NCI-H2107 treated with DMSO at 0.1 percent for 48 hours (cell line): ENCODE measurements around the gene CD22.
"Not testable (repeated sequence)": the region's sequence is repeated elsewhere in the genome, so short reads cannot be mapped to it uniquely, and the experiment has no call there.

ENCODE experiments used
- DNase-seq: peaks from one replicate; lab custom pipeline; 2025; ENCODE audit not compliant: unreplicated experiment; lab: John Stamatoyannopoulos, UW

The CD22 gene

DNA sequence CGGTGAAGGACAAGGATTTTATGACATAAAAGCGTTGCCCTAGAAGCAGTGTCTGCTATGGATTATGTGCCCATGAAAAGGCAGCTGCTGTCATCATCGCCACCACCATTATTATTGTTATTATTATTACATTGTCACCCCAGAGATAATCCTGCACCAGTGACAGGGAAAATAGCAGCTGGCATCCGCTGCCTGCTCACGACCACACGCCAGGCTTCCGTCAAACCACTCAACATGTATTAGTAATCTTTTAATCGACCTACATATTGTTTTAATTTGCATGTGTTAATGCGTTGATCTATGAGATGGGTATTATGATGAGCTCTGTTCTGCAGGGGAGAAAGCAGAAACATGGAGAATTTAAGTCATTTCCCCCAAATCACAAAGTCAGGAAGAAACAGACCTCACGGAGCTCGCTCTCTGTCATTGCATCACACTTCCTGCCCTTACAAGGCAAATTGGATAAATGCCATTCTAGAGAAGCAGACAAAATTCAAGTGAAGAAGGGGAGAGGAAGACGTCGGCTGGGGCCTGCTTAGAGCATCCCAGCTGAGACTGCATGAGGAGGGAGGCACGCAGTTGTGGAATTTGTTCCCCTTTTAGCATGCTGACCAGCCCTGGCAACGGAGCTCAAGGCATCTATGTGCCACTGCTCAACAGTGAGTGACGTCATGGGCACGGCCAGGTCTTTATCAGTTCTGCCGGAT lies 29.0 kb downstream of the CD22 start, which contains the start of gene FFAR3:
Gene FFAR3, plus strand, starts transcription at position 594 of the 707 bp plus-strand sequence. CDS start 431 bp downstream, outside the sequence.
- no peak for DNase-seq

DNA sequence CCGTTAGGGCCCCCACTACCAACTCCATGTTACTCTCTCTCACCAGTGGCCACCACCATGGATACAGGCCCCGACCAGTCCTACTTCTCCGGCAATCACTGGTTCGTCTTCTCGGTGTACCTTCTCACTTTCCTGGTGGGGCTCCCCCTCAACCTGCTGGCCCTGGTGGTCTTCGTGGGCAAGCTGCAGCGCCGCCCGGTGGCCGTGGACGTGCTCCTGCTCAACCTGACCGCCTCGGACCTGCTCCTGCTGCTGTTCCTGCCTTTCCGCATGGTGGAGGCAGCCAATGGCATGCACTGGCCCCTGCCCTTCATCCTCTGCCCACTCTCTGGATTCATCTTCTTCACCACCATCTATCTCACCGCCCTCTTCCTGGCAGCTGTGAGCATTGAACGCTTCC lies 29.8 kb downstream of the CD22 start:
- not testable (repeated sequence) for DNase-seq

DNA sequence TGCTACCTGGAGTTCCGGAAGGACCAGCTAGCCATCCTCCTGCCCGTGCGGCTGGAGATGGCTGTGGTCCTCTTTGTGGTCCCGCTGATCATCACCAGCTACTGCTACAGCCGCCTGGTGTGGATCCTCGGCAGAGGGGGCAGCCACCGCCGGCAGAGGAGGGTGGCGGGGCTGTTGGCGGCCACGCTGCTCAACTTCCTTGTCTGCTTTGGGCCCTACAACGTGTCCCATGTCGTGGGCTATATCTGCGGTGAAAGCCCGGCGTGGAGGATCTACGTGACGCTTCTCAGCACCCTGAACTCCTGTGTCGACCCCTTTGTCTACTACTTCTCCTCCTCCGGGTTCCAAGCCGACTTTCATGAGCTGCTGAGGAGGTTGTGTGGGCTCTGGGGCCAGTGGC lies 30.4 kb downstream of the CD22 start:
- not testable (repeated sequence) for DNase-seq

DNA sequence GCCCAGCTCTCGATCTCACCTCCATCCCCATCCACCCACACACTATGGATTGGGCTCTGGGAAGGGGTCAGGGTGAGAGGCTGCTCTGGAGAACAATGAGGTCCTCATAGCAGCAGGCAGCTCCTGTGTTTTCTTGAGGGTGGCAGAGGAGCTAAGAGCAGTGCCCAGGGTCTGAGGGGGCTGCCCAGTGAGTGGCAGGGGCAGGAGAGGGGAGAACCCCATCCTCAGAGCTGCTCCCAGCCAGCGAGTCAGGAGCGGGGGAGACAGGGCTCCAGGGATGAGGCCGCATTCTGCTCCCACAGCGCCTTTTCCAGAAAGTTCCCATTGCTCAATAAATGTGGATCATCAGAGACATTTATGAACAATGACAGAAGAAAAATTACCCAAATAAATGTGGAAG lies 31.1 kb downstream of the CD22 start:
- DNase-seq: not testable (repeated sequence)

DNA sequence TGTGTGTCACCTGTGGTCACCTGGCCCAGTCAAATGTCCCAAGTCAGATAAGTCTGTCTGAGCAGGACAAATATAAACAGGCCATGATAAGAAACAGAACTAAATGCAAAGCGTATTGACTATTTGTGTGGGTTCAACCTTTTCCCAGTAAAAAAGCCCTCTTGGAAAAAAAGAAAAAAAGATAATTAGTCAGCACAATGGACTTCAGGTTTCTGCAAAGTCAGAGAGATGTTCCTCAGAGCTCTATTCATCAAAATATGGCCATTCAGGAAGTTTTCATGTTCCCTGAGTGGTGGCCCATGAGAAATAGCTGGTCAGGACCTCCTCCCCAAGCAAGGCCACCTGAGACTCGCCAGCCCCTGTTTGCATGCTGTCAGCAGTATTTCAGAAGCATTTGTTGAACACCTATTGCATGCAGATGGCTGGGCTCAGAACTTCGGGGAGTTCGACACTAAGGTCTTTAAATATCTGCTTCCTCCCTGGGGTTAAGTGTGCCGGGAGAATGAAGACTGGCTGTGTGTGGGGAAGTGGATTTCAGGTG lies 32.0 kb downstream of the CD22 start:
- DNase-seq: no peak

DNA sequence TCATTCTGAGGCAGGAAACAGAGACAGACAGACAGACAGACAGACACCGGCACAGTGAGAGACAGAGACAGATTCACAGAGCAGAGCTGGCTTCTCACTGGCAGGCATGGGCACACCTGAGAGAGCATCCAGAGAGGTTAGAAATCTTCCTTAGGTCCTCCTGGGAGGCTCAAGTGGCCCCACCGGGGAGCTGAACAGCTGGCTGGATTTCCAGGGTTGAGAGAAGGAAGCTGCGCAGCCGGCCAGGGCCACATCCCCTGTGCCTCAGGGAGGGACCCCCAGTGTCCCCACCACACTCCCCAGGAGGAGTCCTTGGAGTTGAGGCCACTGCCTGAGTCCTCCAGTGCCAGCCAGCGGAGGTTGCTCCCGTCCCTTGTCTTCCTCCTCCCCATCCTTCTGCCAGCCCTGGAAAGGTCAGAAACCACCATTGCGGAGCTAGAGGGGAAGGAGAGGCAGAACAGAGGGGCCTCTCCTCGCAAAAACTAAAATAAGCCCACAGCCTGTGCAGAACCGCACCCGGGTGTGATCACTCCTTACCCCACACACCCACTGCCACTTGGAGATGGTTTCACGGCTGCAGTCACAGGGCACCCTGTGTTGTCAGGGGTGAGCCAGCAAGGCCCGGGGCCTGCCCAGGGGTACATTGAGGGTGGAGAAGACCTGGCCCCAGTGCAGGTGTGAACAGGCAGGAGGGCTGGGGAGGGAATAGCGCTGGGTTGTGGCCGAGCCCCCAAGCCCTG lies 33.4 kb downstream of the CD22 start:
- DNase-seq: no peak

DNA sequence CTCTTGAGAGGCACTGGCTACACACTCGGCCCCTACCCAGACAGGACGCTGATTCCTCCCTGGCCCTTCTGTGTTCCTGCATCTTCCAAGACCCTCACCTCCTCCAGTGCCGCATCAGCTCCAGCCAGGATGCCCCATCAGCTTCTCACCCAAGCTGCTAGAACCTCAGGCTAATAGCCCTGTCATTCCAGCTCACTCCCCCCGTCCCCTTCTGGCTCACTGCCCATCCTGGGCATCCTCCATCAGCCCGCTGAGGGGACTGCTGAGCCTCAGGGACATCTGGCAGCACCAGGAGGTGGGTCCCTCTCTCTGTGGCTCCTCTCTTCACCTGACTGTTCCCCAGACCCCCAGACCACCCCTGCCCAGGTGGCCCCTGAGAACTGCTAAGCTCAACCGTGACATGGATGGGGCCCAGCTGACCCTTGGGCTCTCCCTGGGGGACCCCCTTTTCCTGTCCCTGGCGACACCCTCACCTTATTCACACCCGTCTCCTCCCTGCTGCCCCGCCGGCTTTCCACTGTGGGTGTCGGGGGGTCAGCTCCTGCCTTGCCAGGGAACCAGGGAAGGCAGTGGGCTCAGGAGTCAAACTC lies 34.1 kb downstream of the CD22 start:
- DNase-seq: no peak

DNA sequence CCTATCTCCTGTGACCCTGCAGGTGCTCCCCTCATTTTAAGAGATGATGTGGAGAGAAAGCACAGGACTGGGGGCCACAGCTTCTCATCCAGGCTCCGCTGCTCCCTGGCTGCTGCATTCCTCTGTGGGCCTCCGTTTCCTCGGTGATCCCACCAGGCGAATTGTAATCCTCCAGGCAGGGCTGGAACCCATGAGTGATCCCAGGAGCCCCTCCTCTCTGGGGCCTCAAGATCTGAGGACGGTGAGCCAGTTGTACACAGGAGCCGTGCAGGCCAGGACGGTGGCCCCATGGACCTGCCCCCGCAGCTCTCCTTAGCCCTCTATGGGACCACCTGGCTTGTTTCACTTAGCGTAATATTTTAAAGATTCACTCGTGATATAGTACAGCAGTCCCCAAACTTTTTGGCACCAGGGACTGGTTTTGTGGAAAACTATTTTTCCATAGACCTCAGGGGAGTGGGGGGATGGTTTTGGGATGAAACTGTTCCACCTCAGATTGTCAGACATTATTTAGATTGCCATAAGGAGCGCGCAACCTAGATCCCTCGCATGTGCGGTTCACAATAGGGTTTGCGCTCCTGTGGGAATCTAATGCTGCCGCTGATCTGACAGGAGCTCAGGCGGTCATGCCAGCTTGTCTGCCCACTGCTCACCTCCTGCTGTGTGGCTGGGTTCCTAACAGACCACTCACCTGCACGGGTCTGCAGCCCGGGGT lies 34.9 kb downstream of the CD22 start:
- DNase-seq: no peak

DNA sequence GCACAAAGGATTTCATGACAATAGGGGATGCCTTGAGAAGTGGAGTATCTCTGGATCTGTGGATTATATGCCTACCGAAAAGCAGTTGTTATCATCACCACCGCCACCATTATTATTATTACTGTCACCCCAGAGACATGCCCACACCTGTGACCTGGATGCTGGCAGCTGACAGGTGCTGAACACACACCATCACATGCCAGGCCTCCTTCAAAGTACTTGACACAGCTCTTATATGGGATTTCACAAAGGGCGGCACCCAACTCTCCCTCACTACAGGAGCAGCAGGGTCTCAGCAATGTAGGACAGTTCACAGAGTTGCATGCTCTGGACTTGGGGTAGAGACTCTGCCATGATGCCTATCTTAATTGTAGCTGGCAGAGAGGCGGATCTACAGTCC lies 36.3 kb downstream of the CD22 start:
- no peak for DNase-seq

DNA sequence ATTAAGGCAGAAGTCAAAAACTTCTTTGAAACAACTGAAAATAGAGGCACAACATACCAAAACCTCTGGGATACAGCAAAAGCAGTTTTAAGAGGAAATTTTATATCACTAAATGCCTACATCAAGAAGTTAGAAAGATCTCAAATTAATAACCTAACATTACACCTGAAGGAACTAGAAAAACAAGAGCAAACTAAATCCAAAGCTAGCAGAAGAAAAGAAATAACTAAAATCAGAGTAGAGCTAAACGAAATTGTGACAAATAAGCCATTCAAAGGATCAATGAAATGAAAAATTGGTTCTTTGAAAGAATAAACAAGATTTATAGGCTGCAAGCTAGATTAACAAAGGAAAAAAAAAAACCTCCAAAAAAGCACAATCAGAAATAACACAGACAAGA lies 39.4 kb downstream of the CD22 start:
- DNase-seq: no peak

DNA sequence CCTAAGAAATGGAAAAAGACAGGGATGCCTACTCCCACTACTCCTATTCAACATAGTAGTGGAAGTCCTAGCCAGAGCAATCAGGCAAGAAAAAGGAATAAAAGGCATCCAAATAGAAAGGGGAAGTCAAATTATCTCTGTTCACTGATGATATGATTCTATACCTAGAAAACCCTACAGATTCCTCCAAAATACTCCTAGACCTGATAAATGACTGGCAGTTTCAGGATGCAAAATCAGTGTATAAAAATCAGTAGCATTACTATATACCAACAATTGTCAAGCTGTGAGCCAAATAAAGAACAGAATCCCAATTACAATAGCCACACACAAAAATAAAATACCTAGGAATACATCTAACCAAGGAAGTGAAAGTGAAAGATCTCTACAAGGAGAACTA lies 40.5 kb downstream of the CD22 start:
- DNase-seq: no peak

DNA sequence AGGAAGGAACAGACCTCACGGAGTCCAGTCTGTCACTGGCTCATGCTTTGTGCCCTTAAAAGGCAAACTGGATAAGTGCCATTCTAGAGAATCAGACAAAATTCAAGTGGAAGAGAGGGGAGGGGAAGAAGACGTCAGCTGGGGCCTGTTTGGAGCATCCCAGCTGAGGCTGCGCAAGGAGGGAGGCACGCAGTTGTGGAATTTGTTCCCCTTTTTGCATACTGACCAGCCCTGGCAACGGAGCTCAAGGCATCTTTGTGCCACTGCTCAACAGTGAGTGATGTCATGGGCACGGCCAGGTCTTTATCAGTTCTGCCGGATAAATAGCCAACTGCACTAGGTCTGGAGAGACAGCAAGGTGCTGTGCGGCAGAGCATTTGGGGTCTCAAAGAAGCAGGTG lies 41.7 kb downstream of the CD22 start, which contains the start of gene GPR42:
Gene GPR42, plus strand, starts transcription at position 347 of the 400 bp plus-strand sequence. CDS start 292 bp downstream, outside the sequence.
- DNase-seq: no peak

DNA sequence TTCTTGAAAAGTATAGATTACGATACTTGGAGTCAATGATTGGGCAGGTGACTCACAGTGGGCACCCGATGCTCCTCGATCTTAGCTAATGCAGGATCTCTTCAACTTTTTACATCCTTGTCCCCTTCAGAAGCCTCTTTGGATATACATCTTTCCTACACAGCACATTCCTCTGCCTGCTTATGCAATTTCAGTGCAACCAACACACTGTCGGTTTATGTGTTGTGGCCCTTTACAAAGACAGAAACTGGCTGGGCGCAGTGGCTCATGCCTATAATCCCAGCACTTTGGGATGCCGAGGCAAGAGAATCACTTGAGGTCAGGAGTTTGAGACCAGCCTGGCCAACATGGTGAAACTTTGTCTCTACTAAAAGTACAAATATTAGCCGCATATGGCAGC lies 44.5 kb downstream of the CD22 start:
- DNase-seq: no peak

DNA sequence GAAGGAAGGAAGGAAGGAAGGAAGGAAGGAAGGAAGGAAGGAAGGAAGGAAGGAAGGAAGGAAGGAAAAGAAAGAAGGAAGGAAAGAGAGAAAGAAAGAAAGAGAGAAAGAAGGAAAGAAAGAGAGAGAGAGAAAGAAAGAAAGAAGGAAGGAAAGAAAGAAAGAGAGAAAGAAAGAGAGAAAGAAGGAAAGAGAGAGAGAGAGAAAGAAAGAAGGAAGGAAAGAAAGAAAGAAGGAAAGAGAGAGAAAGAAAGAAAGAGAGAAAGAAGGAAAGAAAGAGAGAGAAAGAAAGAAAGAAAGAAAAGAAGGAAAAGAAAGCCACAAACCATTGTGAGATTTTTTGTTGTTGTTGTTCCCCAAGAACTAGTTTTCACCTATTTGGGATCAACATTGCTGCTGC lies 45.0 kb downstream of the CD22 start:
- not testable (repeated sequence) for DNase-seq

DNA sequence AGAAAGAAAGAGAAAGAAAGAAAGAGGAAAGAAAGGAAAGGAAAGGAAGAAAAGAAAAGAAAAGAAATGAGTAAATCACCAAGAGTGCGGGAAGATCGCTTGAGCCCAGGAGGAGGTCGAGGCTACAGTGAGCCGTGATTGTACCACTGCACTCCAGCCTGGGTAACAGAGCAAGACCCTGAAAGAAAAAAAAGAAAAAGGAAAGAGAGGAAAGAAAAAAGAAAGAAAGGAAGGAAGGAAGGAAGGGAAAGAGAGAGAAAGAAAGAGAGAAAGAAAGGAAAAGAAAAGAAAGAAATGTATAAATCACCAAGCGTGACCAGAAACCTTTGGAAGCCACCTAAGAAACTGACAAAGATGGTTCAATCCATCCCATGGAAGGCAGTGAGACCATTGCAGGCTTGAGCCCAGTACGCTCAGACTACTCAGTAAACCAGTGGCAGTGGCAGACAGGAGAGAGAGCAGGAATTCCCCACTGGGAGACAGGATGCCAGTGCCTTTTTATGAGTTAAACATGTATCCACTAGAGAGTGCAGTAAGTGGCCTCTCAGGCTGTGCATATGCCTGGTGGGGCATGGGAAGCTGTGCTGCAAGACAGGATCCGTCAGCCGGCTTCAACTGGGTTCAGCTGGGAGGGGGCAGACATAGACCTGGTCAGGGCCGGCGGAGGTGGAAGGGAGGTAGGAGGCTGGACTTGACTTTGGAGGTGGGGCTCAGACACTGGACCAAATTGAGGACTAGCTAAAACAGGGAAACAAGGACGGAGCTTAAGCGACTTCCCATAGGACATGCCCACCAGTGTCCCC lies 46.7 kb downstream of the CD22 start:
- no peak for DNase-seq

DNA sequence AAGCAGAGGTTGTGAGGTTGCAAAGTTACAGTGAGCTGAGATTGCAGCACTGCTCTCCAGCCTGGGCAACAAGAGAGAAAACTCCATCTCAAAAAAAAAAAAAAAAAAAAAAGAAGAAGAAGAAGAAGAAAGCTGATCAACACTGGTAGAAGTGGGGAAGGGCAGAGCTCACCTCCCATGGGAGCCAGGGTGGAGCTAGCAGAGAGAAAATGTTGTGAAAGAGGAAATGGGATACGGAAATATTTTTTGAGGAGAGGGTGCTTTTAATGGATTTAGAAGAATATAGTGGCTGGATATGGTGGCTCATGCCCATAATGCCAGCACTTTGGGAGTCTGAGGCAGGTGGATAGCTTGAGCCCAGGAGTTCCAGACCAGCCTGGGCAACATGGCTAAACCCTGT lies 48.7 kb downstream of the CD22 start:
- DNase-seq: no peak

DNA sequence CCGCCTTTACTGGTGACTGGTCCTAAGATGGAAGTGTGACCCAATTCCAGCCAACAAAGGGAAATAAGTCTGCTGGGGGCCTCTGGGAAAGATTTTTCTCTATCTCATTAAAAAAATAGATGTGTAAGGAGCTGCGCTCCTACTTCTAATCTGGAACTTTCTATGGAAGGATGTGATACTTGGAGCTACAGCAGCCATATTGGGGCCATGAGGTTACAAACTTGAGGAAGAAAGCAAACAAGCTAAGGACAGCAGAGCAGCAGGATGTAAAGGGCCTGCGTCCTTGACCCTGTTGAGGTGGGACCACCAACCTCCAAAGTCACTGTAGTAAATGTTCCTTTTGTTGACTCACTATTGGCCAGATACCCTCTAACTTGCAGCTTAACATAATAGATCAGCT lies 49.4 kb downstream of the CD22 start:
- DNase-seq: no peak

DNA sequence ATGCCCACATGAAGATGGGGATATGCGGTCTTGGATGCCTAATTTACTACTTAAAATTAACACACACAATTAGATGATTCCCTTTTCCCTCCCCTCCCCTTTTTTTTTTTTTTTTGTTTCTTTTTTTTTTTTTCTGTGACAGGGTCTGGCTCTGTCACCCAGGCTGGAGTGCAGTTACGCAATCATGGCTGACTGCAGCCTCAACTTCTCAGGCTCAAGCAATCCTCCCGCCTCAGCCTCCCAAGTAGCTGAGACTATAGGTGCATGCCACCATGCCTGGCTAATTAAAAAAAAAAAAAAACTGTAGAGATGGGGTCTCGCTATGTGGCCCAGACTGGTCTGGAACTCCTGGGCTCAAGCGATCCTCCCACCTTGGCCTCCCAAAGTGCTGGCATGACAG lies 50.6 kb downstream of the CD22 start:
- not testable (repeated sequence) for DNase-seq

DNA sequence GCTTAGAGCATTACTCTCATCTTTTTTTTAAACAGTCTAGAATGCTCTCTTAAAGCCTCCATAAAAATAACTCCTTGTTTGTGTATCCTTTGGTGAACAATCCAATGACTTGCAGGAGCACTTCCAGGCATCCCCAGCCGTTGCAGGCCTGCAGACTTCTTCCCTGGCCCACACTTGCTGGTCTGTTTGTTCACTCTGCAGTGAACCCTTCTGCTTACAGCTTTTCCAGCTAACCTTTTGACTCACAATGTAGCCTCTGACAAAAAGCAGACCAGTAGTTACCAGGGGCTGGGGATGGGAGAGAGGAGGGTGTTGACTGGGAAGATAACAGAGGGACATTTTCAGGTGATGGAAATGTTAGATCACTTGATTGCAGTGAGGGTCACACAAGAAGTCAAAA lies 51.0 kb downstream of the CD22 start:
- no peak for DNase-seq

DNA sequence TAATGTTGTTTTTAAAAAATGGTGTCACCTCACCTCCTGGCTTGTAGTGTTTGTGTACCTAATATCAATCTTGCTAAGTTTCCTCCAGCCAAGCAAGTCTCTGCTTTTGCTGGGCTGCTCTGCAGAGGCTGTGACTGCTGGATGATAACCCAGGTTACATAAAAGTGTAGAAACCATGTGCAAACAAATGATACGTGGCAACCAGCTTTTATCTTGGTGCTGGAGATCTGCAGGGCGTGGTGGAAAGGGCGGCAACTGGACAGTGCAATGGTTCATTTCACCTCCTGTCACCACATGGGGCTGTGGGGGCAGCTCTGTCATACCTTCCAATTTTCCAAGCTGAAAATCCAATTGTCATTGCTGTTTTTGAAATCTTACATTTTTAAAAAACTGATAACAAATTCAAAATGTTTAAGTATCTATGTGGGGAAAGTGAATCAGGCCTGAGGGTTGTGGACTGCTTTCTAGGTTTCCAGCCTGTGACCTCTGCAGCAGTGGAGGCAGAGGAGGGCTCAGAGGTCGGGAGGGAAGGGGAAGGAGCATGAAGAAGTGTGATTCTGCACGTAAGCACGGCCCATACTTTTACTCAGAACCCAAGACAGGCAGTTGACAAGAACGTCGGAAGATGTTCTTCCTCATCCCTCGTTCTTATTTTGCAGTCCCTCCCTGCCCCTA lies 51.6 kb downstream of the CD22 start:
- DNase-seq: no peak
